Activated CD4-positive, alpha-beta memory T cell treated with anti-CD3 and anti-CD28 coated beads for 36 hours (primary cell): ENCODE data around the gene NELFA. TPM values are rescaled to one million over a fixed set of nuclear protein-coding genes. Genes with fewer than 3 reads are reported as not detected.

Experiments used
- CTCF ChIA-PET: fragments of 350-600 bp; sonication (Branson Sonifier 250); formaldehyde crosslinking; loops from one replicate; lab custom pipeline; 2021; ENCODE audit warnings: antibody characterized with exemption, inconsistent platforms; lab: Charles Lee
- POLR2A ChIA-PET: fragments of 350-600 bp; sonication (Branson Sonifier 250); formaldehyde crosslinking; loops from one replicate; lab custom pipeline; 2021; ENCODE audit warnings: antibody characterized with exemption; lab: Charles Lee
- DNase-seq: peaks from one replicate; pipeline ENCODE4 v3.0.0-alpha.2; 2020
- H3K27ac Mint-ChIP-seq: one replicate; pipeline ENCODE4 v1.8.0; 2021; ENCODE audit warnings: mixed read lengths
- H3K27me3 Mint-ChIP-seq: one replicate; pipeline ENCODE4 v1.8.0; 2021; ENCODE audit warnings: mixed read lengths
- H3K36me3 Mint-ChIP-seq: one replicate; pipeline ENCODE4 v1.8.0; 2021; ENCODE audit warnings: mixed read lengths
- H3K4me1 Mint-ChIP-seq: one replicate; pipeline ENCODE4 v1.8.0; 2021; ENCODE audit warnings: low read depth, mixed read lengths
- H3K4me3 Mint-ChIP-seq: one replicate; pipeline ENCODE4 v1.8.0; 2021; ENCODE audit warnings: mild to moderate bottlenecking, mixed read lengths
- H3K9me3 Mint-ChIP-seq: one replicate; pipeline ENCODE4 v1.8.0; 2021; ENCODE audit warnings: mixed read lengths
- intact Hi-C: fragments of 100-400 bp; cut with micrococcal nuclease; formaldehyde crosslinking; loops from one replicate; pipeline ENCODE4 v1.15.1; 2023
- total RNA-seq, 2 experiments: library from RNA; stranded (reverse); gene quantifications; one replicate each; pipeline ENCODE4 v1.2.3, GENCODE V29; 2021

Gene NELFA
- total RNA-seq, 2 experiments from 2014 or later, result 39.5 to 41.5 TPM

DNA sequence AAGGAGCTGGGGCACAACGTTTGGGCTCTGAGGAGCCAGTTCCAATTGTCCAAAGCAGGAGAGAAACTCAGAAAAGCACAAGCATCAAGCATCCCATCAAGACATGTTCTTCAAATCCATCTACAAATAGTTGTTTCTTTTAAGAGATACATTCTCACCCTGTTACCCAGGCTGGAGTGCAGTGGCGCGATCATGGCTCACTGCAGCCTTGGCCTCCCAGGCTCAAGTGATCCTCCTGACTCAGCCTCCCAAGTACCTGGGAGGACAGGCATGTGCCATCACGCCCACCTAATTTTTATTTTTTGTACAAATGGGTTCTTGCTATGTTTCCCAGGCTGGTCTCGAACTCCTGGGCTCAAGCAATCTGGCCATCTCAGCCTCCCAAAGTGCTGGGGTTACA is 18.1 kb downstream of the NELFA start:
- H3K36me3 Mint-ChIP-seq, result peaks cover 22% of the 10 kb centered on the region
- H3K4me1 Mint-ChIP-seq, result peaks cover 2% of the 10 kb centered on the region
- H3K9me3 Mint-ChIP-seq, result peaks cover 2% of the 10 kb centered on the region
- POLR2A ChIA-PET, result no interaction called here
- no peak overlapping the region for H3K4me3 Mint-ChIP-seq
- intact Hi-C loops, result no loop called here
- CTCF ChIA-PET, result no interaction called here
- no peak for DNase-seq
- no peaks in the 10 kb centered on the region for H3K27me3 Mint-ChIP-seq
- H3K27ac Mint-ChIP-seq, result peak overlapping the region; percentile 33

DNA sequence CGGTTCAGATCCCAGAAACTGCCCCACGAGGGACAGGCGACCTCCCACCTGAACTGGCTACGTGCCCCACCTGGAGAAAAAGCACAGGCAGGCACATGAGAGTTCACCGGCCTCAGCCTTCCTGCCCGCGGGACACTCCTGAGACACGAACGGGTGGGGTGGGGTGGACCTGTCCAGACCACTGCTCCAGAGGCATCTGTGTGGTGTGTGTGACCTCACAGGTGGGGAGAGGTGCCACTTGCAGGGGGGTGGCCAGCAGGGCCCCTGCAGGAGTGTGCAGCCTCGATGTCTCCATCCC is 18.5 kb downstream of the NELFA start:
- no peaks in the 10 kb centered on the region for H3K27me3 Mint-ChIP-seq
- H3K36me3 Mint-ChIP-seq, result peaks cover 20% of the 10 kb centered on the region

DNA sequence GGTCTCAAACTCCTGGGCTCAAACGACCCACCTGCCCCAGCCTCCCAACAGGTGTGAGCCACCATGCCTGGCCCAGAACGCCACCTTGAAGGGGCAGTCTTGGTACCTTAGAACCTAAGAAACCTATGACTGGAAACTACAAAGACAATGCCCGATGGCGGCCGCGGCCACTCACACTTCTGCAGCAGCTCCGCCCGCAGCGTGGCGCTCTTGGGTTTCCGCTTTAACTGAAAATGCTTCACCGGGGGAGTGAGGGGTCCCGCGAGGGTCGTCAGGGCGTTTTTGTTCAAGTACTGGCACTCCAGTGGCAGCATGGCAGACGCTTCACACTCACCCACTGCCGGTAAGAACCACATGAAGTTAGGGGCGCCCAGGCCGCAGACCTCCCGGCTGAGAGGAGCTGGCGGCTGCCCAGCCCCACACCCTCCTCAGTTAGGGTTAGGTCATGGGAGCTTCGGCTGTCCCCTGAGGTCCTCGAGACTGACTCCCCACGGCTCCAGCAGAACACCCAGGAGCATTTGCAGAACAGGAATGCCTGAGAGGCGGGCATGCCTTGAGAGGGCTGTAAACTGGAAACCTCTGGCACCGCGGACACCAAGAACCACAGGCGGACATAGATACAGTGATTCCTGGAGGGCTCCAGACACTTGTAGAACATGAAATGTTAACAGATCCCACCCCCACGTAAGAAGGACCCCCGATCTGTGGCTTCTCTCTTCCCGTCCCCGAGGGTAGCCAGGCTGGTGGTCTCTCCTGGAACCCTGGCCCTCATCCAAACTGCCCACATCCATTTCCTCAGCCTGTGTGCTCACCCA is 19.0 kb downstream of the NELFA start:
- intact Hi-C loops, result no loop called here
- Mint-ChIP-seq H3K4me3 (no peak overlapping the region), H3K27me3 (no peaks in the 10 kb centered on the region), H3K4me1 (no peaks in the 10 kb centered on the region), H3K9me3 (no peaks in the 10 kb centered on the region), H3K27ac (no peak overlapping the region), H3K36me3 (peaks cover 19% of the 10 kb centered on the region)
- POLR2A ChIA-PET, result no interaction called here
- no peak for DNase-seq
- CTCF ChIA-PET, result no interaction called here

More for the DNA sequence above, 18.5 kb downstream of the NELFA start:
- Mint-ChIP-seq H3K4me3 (no peak overlapping the region), H3K27ac (peak overlapping the region; percentile 33), H3K4me1 (no peaks in the 10 kb centered on the region), H3K9me3 (no peaks in the 10 kb centered on the region)
- POLR2A ChIA-PET, result no interaction called here
- no peak for DNase-seq
- intact Hi-C loops, result no loop called here
- CTCF ChIA-PET, result no interaction called here

DNA sequence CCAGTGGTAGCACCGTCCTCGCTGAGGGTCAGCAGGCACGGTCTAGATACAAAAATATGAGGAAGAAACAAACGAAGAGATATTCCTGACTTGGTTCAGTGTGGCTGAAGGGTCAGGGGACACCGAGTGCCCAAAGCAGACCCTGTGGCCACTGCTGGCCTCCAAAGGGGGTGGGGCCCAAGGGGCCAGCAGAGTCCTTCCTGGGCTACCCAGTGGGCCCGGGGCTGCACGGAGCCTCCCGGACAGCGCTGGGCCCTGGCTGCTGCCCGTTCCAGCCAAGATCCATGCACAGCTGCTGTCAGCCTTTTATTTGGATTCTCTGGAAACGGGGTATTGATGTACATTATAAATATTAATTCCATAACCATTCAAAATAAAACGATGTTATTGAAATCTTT is 20.4 kb downstream of the NELFA start:
- no peaks in the 10 kb centered on the region for H3K27me3 Mint-ChIP-seq
- intact Hi-C loops, result no loop called here
- no peaks in the 10 kb centered on the region for H3K4me1 Mint-ChIP-seq
- H3K27ac Mint-ChIP-seq, result no peak overlapping the region
- peaks cover 23% of the 10 kb centered on the region for H3K36me3 Mint-ChIP-seq
- no peak overlapping the region for H3K4me3 Mint-ChIP-seq
- POLR2A ChIA-PET, result no interaction called here
- H3K9me3 Mint-ChIP-seq, result no peaks in the 10 kb centered on the region
- DNase-seq, result no peak
- CTCF ChIA-PET, result no interaction called here

DNA sequence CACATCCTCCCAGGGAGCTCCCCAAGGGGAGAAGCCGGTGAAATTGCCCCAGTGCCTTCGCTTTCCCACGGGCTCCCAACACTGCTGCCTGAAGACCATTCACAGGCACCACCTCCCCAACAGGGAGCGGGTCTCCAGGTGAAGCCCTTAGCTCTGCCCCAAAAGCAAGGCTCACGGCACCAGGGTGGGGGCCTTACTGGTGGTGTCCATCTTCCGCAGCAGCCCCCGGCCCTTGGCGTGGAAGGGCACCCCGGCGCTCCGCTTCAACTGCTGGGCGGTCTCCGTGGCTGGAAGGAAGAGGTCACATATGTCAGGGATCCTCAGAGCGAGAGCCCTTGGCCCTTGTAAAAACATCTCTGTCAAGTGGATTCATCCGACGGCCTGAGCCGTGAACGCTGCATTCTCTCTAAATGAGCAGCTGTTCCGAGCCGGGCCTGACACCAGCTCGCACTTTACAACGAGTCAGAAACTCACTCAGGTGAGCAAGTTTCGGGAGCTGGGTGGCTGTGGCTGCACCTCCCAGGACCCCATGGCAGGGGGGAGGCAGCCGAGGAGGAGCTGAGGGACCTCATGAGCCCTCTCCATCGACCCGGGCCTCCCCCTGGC is 20.9 kb downstream of the NELFA start:
- POLR2A ChIA-PET, result no interaction called here
- no peaks in the 10 kb centered on the region for H3K4me1 Mint-ChIP-seq
- no peak overlapping the region for H3K27ac Mint-ChIP-seq
- CTCF ChIA-PET, result no interaction called here
- no peak overlapping the region for H3K4me3 Mint-ChIP-seq
- intact Hi-C loops, result no loop called here
- DNase-seq, result no peak
- H3K9me3 Mint-ChIP-seq, result no peaks in the 10 kb centered on the region
- no peaks in the 10 kb centered on the region for H3K27me3 Mint-ChIP-seq
- peaks cover 24% of the 10 kb centered on the region for H3K36me3 Mint-ChIP-seq

DNA sequence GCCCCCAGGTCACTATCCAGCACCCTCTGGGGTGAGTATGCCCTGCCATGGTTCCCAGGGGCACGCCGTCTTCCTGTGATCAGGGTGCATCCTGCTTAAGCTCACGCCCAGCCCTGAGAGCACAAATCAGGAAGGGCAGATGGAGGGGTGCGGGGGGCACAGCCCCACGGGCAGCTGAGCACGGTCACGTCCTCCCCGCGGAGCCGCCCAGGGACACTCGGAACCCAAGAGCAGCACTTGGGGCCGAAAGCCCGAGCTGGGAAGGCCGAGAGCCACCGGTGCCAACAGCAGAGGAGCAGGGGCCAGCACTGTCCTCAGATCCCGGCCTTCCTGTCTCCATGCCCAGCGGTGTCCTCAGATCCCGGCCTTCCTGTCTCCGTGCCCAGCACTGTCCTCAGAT is 21.5 kb downstream of the NELFA start:
- H3K4me3 Mint-ChIP-seq, result no peak overlapping the region
- intact Hi-C loops, result no loop called here
- ChIA-PET POLR2A (no interaction called here), CTCF (no interaction called here)
- no peaks in the 10 kb centered on the region for H3K27me3 Mint-ChIP-seq
- H3K4me1 Mint-ChIP-seq, result no peaks in the 10 kb centered on the region
- no peaks in the 10 kb centered on the region for H3K9me3 Mint-ChIP-seq
- peaks cover 27% of the 10 kb centered on the region for H3K36me3 Mint-ChIP-seq
- DNase-seq, result no peak
- H3K27ac Mint-ChIP-seq, result no peak overlapping the region

DNA sequence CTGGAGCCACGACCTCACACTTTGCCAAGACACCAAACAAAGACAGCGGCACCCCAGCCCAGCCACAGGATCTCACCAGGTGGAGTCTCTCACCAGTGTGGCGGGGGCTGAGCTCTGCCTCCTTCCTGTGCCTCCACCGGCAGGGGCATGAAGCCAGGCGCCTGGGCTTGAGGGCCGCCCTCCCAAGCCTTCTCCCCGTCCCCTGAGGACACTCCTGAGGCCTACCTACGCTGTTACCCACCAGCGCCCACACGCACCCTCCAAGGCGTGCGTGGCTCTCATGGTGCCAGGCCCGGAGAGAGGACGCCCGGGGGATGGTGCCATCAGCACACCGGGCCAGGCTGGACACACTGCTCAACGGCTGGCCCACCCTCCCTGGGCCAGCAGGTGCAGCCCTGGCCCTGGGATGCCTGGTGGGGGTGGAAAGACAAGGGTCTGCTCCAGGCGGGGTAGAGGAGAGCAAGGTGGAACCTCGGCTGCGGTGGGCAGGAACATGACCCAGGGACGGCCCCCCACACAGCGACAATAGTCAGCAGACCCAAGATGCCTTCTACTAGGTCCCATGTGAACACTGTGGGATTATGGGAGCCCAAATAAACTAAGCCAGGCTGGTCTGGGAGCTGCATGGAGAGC is 22.1 kb downstream of the NELFA start:
- no peak overlapping the region for H3K4me3 Mint-ChIP-seq
- H3K36me3 Mint-ChIP-seq, result peaks cover 29% of the 10 kb centered on the region
- H3K9me3 Mint-ChIP-seq, result no peaks in the 10 kb centered on the region
- CTCF ChIA-PET, result interaction anchor here (0.6 kb wide), 1 partner anchor 127 kb away, joined by 3 read pairs; no protein-coding TSS in a partner anchor
- no peak overlapping the region for H3K27ac Mint-ChIP-seq
- H3K27me3 Mint-ChIP-seq, result no peaks in the 10 kb centered on the region
- POLR2A ChIA-PET, result no interaction called here
- intact Hi-C loops, result no loop called here
- no peaks in the 10 kb centered on the region for H3K4me1 Mint-ChIP-seq
- DNase-seq, result no peak

DNA sequence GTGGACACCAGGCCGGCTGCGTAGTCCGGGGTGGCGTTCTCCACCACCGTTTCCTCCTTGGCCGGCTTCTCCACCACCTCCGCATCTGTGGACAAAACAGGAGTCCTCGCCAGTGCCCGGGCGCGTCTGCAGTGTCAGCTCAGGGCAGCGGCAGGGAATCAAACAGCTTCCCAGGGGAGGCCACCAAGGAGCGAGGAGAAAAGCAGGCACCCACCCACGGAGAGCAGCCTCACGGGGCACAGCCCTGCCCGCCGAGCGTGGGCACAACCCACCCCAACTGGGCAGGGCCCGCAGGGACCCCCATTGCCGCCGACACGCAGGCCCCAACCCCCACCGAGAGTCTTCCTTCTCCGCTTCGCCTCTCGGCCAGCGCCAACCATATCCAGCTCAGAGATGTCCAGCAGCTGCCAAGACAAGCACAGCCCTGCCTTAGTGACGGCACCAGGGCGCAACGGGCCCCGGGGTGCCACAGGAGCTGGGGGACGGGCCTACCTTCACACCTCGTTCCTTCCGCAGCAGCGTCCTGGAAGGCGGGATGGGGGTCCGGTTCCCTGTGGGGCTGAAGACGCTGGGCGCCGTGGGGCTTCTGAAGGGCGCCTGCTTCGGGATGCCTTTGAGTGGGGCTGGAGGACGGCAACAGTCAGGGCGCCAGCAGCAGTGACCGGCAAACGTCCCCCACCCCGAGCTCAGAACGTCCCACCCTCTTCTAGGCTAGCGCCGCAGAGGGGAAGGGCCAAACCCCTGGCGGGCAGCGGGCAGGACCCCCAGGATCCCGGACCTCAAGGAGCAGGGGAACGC is 22.8 kb downstream of the NELFA start:
- H3K4me3 Mint-ChIP-seq, result no peak overlapping the region
- intact Hi-C loops, result no loop called here
- no peak overlapping the region for H3K27ac Mint-ChIP-seq
- no peaks in the 10 kb centered on the region for H3K9me3 Mint-ChIP-seq
- no peaks in the 10 kb centered on the region for H3K27me3 Mint-ChIP-seq
- POLR2A ChIA-PET, result no interaction called here
- no peak for DNase-seq
- CTCF ChIA-PET, result interaction anchor here (0.6 kb wide), 1 partner anchor 128 kb away, joined by 3 read pairs; no protein-coding TSS in a partner anchor
- H3K36me3 Mint-ChIP-seq, result peaks cover 31% of the 10 kb centered on the region
- H3K4me1 Mint-ChIP-seq, result no peaks in the 10 kb centered on the region

DNA sequence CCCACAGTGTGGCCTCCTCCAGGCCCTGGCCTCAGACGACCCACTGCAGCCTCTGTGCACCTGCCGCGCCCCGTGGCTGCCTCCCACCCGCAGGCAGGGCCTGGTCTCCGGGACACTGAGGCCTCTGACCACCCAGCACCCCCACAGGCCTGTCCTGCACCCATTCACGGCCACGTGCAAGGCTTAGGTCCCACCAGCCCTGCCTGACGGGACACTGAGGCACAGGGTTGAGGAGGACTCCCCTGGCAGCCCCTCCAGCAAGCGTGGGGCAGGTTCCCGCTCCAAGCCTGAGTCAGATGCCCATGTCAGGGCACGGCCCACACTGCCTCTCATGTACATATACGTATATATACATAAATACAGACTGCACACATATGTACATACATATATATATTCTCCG is 23.5 kb downstream of the NELFA start:
- Mint-ChIP-seq H3K9me3 (no peaks in the 10 kb centered on the region), H3K27ac (no peak overlapping the region), H3K36me3 (peaks cover 30% of the 10 kb centered on the region), H3K27me3 (no peaks in the 10 kb centered on the region), H3K4me3 (no peak overlapping the region), H3K4me1 (no peaks in the 10 kb centered on the region)
- ChIA-PET CTCF (no interaction called here), POLR2A (interaction anchor here (0.7 kb wide), 1 partner anchor 9 kb away, joined by 3 read pairs; no protein-coding TSS in a partner anchor)
- no peak for DNase-seq
- intact Hi-C loops, result no loop called here

DNA sequence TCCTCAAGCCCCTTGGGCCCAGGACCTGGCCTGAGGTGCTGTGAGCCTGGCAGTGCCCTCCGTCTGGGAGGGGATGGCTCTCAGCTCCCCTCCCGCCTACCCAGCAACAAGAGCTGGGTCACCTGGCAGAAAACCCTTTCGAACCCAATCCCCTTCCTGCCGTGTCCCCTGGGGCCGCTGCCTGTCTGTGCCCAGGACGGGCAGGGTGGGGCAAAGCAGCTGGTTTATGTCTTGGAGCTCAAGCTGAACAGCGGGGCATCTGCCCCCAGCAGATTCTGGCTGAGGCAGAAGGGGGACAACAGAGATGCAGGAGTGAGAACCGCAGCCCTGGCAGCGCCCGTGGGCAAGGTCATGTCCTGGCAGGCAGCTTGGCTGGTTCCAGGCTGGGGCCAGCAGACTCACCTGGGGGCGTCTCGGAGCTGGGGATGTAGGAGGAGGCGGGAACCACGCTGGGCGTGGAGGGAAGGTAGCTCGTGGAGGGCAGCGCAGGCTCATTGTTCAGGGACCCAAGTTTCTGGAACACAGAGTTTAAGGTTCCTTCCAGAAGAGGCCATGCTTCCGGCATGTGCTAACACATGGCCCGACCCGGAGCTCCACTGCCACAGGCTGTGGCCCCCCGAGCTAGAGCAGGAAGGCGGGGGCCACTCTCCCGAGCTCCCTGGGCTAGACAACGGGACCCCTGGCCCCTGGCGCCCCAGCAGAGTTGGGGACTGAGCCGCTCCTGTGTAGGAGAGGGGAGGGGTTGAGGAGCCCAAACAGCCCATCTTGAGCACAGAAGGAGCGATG is 24.2 kb downstream of the NELFA start:
- Mint-ChIP-seq H3K27me3 (no peaks in the 10 kb centered on the region), H3K9me3 (no peaks in the 10 kb centered on the region), H3K36me3 (peaks cover 32% of the 10 kb centered on the region), H3K4me1 (no peaks in the 10 kb centered on the region), H3K27ac (no peak overlapping the region), H3K4me3 (no peak overlapping the region)
- intact Hi-C loops, result no loop called here
- no peak for DNase-seq
- CTCF ChIA-PET, result no interaction called here
- POLR2A ChIA-PET, result interaction anchor here (0.7 kb wide), 2 partner anchors 9 to 258 kb away, joined by 3 read pairs; no protein-coding TSS in a partner anchor

DNA sequence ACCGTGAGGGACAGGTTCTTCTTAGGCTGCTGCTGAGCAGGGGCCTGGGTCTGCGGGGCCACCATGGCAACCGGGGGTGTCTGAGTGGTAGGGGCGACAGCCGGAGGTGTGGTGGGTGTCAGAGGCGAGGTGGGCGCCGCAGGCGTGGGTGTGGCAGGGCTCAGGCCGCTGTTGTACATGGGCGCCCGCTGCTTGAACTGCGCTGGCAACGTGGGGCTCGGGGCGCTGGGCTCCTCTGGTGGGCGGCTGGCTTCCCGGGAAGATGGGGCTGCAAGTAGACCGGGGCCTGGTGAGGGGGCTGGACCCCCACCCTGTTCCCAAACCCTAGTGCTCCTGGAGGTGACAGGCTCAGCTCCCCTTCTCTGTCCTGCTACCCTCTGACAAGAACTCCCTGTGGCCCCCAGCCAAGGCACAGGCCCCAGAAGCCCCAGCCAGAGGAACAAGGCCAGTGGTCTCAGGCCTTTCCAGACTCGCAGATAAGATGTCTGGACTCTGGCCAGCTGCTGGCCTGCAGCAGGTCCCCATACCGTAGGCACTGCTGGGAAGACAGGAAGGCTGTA is 24.8 kb downstream of the NELFA start:
- Mint-ChIP-seq H3K9me3 (no peaks in the 10 kb centered on the region), H3K27ac (no peak overlapping the region), H3K36me3 (peaks cover 38% of the 10 kb centered on the region), H3K4me3 (no peak overlapping the region), H3K27me3 (no peaks in the 10 kb centered on the region), H3K4me1 (no peaks in the 10 kb centered on the region)
- ChIA-PET CTCF (interaction anchor here (1.0 kb wide), 1 partner anchor 291 kb away, joined by 3 read pairs; no protein-coding TSS in a partner anchor), POLR2A (no interaction called here)
- intact Hi-C loops, result no loop called here
- DNase-seq, result no peak
